SU-DHL-6 (cell line): Measurements from ENCODE around the gene UTP11.

Experiments
- CTCF ChIP-seq: fragments of 200-600 bp; sonication (generic); IDR thresholded peaks from one replicate; pipeline ENCODE4 v1.5.1; 2017; ENCODE audit warnings: antibody characterized with exemption, mild to moderate bottlenecking, low read length, moderate library complexity; ENCODE audit not compliant: insufficient read depth, poor library complexity, severe bottlenecking
- EZH2phosphoT487 ChIP-seq: fragments of 200-600 bp; sonication (generic), shearing (Covaris generic); conservative IDR thresholded peaks from 2 replicates; pipeline ENCODE4 v1.6.1; 2018; ENCODE audit warnings: mild to moderate bottlenecking, antibody characterized with exemption, low read length, moderate library complexity, mixed read lengths

GRCh38 chr1:38020396-38020795 lies 7.9 kb downstream of the UTP11 start:
- TF ChIP-seq CTCF (no peak), EZH2phosphoT487 (no peak)
